Spleen (tissue), 11 donors: ENCODE data around the gene MMP8. TPM values are rescaled to one million over a fixed set of nuclear protein-coding genes. Genes with fewer than 3 reads are reported as not detected.

Experiments
- DNase-seq: peaks from one replicate; pipeline ENCODE4 v3.0.0-alpha.2; 2020
- H3K27ac ChIP-seq, 8 donors: fragments of 200-600 bp; sonication (generic) in 7 of 8; 1 replicate in 4 of 8; 2 replicates in 4 of 8; pipeline versions ENCODE4 v1.5.0 to v1.8.0; 2016 to 2021; ENCODE audit warnings: inconsistent platforms in 4 of 8, mild to moderate bottlenecking in 4 of 8, moderate library complexity in 1 of 8
- H3K27me3 ChIP-seq, 7 donors: fragments of 200-600 bp; sonication (generic) in 6 of 7; replicated peaks in 1 of 7; 1 replicate in 4 of 7; 2 replicates in 3 of 7; pipeline versions ENCODE4 v1.5.0 to v1.8.0; 2016 to 2021; ENCODE audit warnings: inconsistent platforms in 3 of 7, mild to moderate bottlenecking in 1 of 7
- H3K36me3 ChIP-seq, 6 donors: fragments of 200-600 bp; sonication (generic) in 5 of 6; 1 replicate in 4 of 6; 2 replicates in 2 of 6; pipeline versions ENCODE4 v1.5.0 to v1.8.0; 2016 to 2021; ENCODE audit warnings: inconsistent platforms in 2 of 6
- H3K4me1 ChIP-seq, 6 donors: fragments of 200-600 bp; sonication (generic) in 5 of 6; 1 replicate in 3 of 6; 2 replicates in 3 of 6; pipeline versions ENCODE4 v1.5.0 to v1.8.0; 2016 to 2021; ENCODE audit warnings: inconsistent platforms in 3 of 6
- H3K4me3 ChIP-seq, 8 donors: fragments of 200-600 bp; sonication (generic) in 7 of 8; 1 replicate in 4 of 8; 2 replicates in 4 of 8; pipeline versions ENCODE4 v1.5.0 to v1.8.0; 2016 to 2021; ENCODE audit warnings: inconsistent platforms in 4 of 8, mild to moderate bottlenecking in 4 of 8, moderate library complexity in 2 of 8
- H3K9me3 ChIP-seq, 8 donors: fragments of 200-600 bp; sonication (generic) in 7 of 8; 1 replicate in 4 of 8; 2 replicates in 4 of 8; pipeline versions ENCODE4 v1.5.0 to v1.8.0; 2016 to 2021; ENCODE audit warnings: inconsistent platforms in 4 of 8
- CTCF ChIP-seq, 11 experiments: fragments of 200-600 bp in 7 of 11; fragments of 450-650 bp in 4 of 11; sonication (generic) in 4 of 11; IDR thresholded peaks in 8 of 11; conservative IDR thresholded peaks in 3 of 11; 1 replicate in 7 of 11; 2 replicates in 4 of 11; pipeline versions ENCODE4 v1.4.0 to v1.8.0; 2016 to 2021; ENCODE audit warnings: antibody characterized with exemption in 11 of 11, inconsistent platforms in 4 of 11, mild to moderate bottlenecking in 1 of 11
- POLR2A ChIP-seq, 3 donors: fragments of 450-650 bp; IDR thresholded peaks; one replicate each; pipeline ENCODE4 v1.5.1; 2017; ENCODE audit warnings: antibody characterized with exemption in 3 of 3, mild to moderate bottlenecking in 1 of 3
- POLR2AphosphoS5 ChIP-seq, 3 donors: sonication (generic); formaldehyde crosslinking; IDR thresholded peaks; one replicate each; pipeline ENCODE4 v1.5.1; 2017; ENCODE audit warnings: antibody characterized with exemption in 3 of 3
- WGBS, 5 donors: extraction: QIAGEN DNeasy Blood & Tissue Kit in 3 of 5; methylation state at CpG; one replicate each; pipeline versions ENCODE4 v1.1.5 to v1.1.7; 2013 to 2018; 5-methylcytosine and 5-hydroxymethylcytosine counted together
- intact Hi-C: fragments of 100-400 bp; cut with DNase I; formaldehyde crosslinking; loops from one replicate; pipeline ENCODE4 v1.15.0; 2023; ENCODE audit warnings: low total_unique reads
- polyA plus RNA-seq, 3 donors: library from polyadenylated mRNA; stranded (reverse); fragments of 200-250 nt; gene quantifications; one replicate each; pipeline ENCODE4 v1.2.1, GENCODE V29; 2013
- total RNA-seq, 7 donors: library from RNA; depleted of rRNA in 3 of 7; stranded (reverse); fragments of >200 nt in 3 of 7; fragmentation: NEBNext Ultra II Directional in 4 of 7; extraction: Animal tissue kit (Norgen Biotek cat#: 25700) in 4 of 7; gene quantifications; one replicate each; pipeline versions ENCODE4 v1.1.0 to v1.2.1, GENCODE V29; 2016 to 2021
- donor health status: healthy with polysubstance abuse.
- donor health status: DM: no; HTN: no; CAD: no; lungs with moderate emphysema.
- donor health status: DM: no; HTN: no; CAD: no.
- donor health status: Bipolar disorder and iron deficiency.
- donor health status: healthy.
- donor health status: DM: no; HTN: no; CAD: no.
- donor health status: DM: yes; HTN: yes; CAD: no.

Gene MMP8
- total and polyA plus RNA-seq, 10 donors, result 0.87 to 120 (median 16.6) TPM

GRCh38 chr11:102767800-102768199 is 43.0 kb upstream of the MMP8 start:
- 61 to 82% (median 72%) methylated on average over 18 of the region's 18 CpGs for WGBS, 5 donors
- DNase-seq, result no peak
- Histone ChIP-seq H3K4me3 (no peak overlapping the region), H3K27me3 (no peaks in the 10 kb centered on the region), H3K27ac (no peak overlapping the region), H3K36me3 (no peaks in the 10 kb centered on the region), H3K4me1 (no peaks in the 10 kb centered on the region), H3K9me3 (no peaks in the 10 kb centered on the region)
- intact Hi-C loops, result no loop called here
- no peak for TF ChIP-seq POLR2AphosphoS5 (IDR thresholded peaks at IDR 0.05)
- no peak for TF ChIP-seq CTCF (IDR thresholded peaks at IDR 0.05 in 8 of 11, conservative IDR thresholded peaks at IDR 0.05 in 3 of 11)
- no peak for TF ChIP-seq POLR2A (IDR thresholded peaks at IDR 0.05)

GRCh38 chr11:102763440-102763839 is 38.7 kb upstream of the MMP8 start:
- WGBS, 5 donors, result 74 to 91% (median 84%) methylated on average over 2 of the region's 2 CpGs
- Histone ChIP-seq H3K36me3 (no peaks in the 10 kb centered on the region), H3K9me3 (no peaks in the 10 kb centered on the region), H3K4me3 (no peak overlapping the region), H3K27ac (no peak overlapping the region), H3K4me1 (no peaks in the 10 kb centered on the region), H3K27me3 (peaks cover 0 to 6% (median 0%) of the 10 kb centered on the region in 7 donors)
- DNase-seq, result no peak
- TF ChIP-seq POLR2AphosphoS5 (IDR thresholded peaks at IDR 0.05) (no peak), POLR2A (IDR thresholded peaks at IDR 0.05) (no peak), CTCF (IDR thresholded peaks at IDR 0.05 in 8 of 11, conservative IDR thresholded peaks at IDR 0.05 in 3 of 11) (no peak)
- intact Hi-C loops, result no loop called here

GRCh38 chr11:102762361-102762767 is 37.6 kb upstream of the MMP8 start:
- peaks cover 0 to 9% (median 3%) of the 10 kb centered on the region in 6 donors for H3K4me1 ChIP-seq
- peaks cover 0 to 6% (median 0%) of the 10 kb centered on the region in 7 donors for H3K27me3 ChIP-seq
- no peak for DNase-seq
- no peaks in the 10 kb centered on the region for H3K36me3 ChIP-seq
- no peak overlapping the region for H3K4me3 ChIP-seq
- intact Hi-C loops, result no loop called here
- TF ChIP-seq POLR2AphosphoS5 (IDR thresholded peaks at IDR 0.05), result no peak
- no peak for TF ChIP-seq CTCF (IDR thresholded peaks at IDR 0.05 in 8 of 11, conservative IDR thresholded peaks at IDR 0.05 in 3 of 11)
- no peak for TF ChIP-seq POLR2A (IDR thresholded peaks at IDR 0.05)
- H3K9me3 ChIP-seq, result no peaks in the 10 kb centered on the region
- no peak overlapping the region for H3K27ac ChIP-seq
- WGBS, 5 donors, result 54 to 79% (median 58%) methylated on average over 2 of the region's 2 CpGs

GRCh38 chr11:102761646-102762238 is 37.0 kb upstream of the MMP8 start:
- no peaks in the 10 kb centered on the region for H3K9me3 ChIP-seq
- intact Hi-C loops, result no loop called here
- no peak for TF ChIP-seq CTCF (IDR thresholded peaks at IDR 0.05 in 8 of 11, conservative IDR thresholded peaks at IDR 0.05 in 3 of 11)
- TF ChIP-seq POLR2A (IDR thresholded peaks at IDR 0.05), result no peak
- TF ChIP-seq POLR2AphosphoS5 (IDR thresholded peaks at IDR 0.05), result no peak
- H3K27me3 ChIP-seq, result peaks cover 0 to 6% (median 0%) of the 10 kb centered on the region in 7 donors
- 73 to 89% (median 83%) methylated on average over 4 of the region's 4 CpGs for WGBS, 5 donors
- H3K36me3 ChIP-seq, result no peaks in the 10 kb centered on the region
- no peak for DNase-seq
- no peak overlapping the region for H3K27ac ChIP-seq
- H3K4me3 ChIP-seq, result no peak overlapping the region
- peaks cover 0 to 9% (median 3%) of the 10 kb centered on the region in 6 donors for H3K4me1 ChIP-seq
